Ovary (tissue), 3 donors: ENCODE results near the gene RHPN2.
"Not testable (repeated sequence)": the region's sequence is repeated elsewhere in the genome, so short reads cannot be mapped to it uniquely, and the experiment has no call there.

ENCODE experiments used
- EP300 ChIP-seq: sonication (generic); formaldehyde crosslinking; IDR thresholded peaks from one replicate; pipeline ENCODE4 v1.6.1; 2017; ENCODE audit warnings: antibody characterized with exemption
- TF ChIP-seq, protein P1 (sequence below), 3 donors: fragments of 450-650 bp in 2 of 3; fragments of 200-600 bp in 1 of 3; IDR thresholded peaks; one replicate each; pipeline versions ENCODE4 v1.5.1 to v1.8.0; 2016 to 2022; ENCODE audit warnings: antibody characterized with exemption in 3 of 3, mild to moderate bottlenecking in 1 of 3
- donor health status: DM: no; HTN: no; CAD: no.

GRCh38 chr19:32995966-32996365 is 68.7 kb downstream of the RHPN2 start:
- TF ChIP-seq, protein P1, sequence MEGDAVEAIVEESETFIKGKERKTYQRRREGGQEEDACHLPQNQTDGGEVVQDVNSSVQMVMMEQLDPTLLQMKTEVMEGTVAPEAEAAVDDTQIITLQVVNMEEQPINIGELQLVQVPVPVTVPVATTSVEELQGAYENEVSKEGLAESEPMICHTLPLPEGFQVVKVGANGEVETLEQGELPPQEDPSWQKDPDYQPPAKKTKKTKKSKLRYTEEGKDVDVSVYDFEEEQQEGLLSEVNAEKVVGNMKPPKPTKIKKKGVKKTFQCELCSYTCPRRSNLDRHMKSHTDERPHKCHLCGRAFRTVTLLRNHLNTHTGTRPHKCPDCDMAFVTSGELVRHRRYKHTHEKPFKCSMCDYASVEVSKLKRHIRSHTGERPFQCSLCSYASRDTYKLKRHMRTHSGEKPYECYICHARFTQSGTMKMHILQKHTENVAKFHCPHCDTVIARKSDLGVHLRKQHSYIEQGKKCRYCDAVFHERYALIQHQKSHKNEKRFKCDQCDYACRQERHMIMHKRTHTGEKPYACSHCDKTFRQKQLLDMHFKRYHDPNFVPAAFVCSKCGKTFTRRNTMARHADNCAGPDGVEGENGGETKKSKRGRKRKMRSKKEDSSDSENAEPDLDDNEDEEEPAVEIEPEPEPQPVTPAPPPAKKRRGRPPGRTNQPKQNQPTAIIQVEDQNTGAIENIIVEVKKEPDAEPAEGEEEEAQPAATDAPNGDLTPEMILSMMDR (IDR thresholded peaks at IDR 0.05), result not testable (repeated sequence)
- not testable (repeated sequence) for TF ChIP-seq EP300
